Hepatocyte (in vitro differentiated cells): ENCODE results near the gene SDSL.

Experiments used
- CTCF ChIP-seq: fragments of 200-600 bp; sonication (generic); IDR thresholded peaks from 2 replicates; pipeline ENCODE4 v1.5.1; 2016; ENCODE audit warnings: antibody characterized with exemption, mild to moderate bottlenecking; ENCODE audit not compliant: poor library complexity
- EZH2phosphoT487 ChIP-seq: fragments of 200-600 bp; sonication (generic); IDR thresholded peaks from one replicate; pipeline ENCODE4 v1.6.1; 2018; ENCODE audit warnings: antibody characterized with exemption, mild to moderate bottlenecking, low read depth, moderate library complexity; ENCODE audit not compliant: unreplicated experiment, severe bottlenecking

GRCh38 chr12:113384778-113385177 is 37.4 kb upstream of the SDSL start:
- TF ChIP-seq CTCF (no peak), EZH2phosphoT487 (no peak)
